Measurements from ENCODE around the gene LCA5L.

- TF ChIP-seq KDM1A (IDR thresholded peaks at IDR 0.05; ENCODE audit: low read depth) (no peak), POLR2A (IDR thresholded peaks at IDR 0.05; ENCODE audit: low read length) (no peak), ELK1 (IDR thresholded peaks at IDR 0.05; ENCODE audit: low read depth, low read length) (no peak), CTCF (IDR thresholded peaks at IDR 0.05) (no peak), JUN (IDR thresholded peaks at IDR 0.05) (no peak), RCOR1 (IDR thresholded peaks at IDR 0.05; ENCODE audit: low read depth, low read length) (no peak), FOSL2 (IDR thresholded peaks at IDR 0.05) (no peak), FOSL2 (CRISPR knock-in tag; IDR thresholded peaks at IDR 0.05) (no peak), MAX (IDR thresholded peaks at IDR 0.05) (no peak), HDAC2 (IDR thresholded peaks at IDR 0.05) (no peak), HMGXB4 (CRISPR knock-in tag; IDR thresholded peaks at IDR 0.05; ENCODE audit: borderline replicate concordance) (no peak), EP300 (IDR thresholded peaks at IDR 0.05) (no peak), TP53 (CRISPR knock-in tag; IDR thresholded peaks at IDR 0.05) (no peak)
Observed at GRCh38 chr21:39484711-39485276, 39.2 kb upstream of the LCA5L start.

Measured in A549 (cell line).